Cerebellar cortex (tissue), 1 donor: ENCODE measurements around the gene PIK3R5.
A peak's percentile ranks its signal among the peaks of the same experiment; 100 is the strongest.
"Not testable (repeated sequence)": the region's sequence is repeated elsewhere in the genome, so short reads cannot be mapped to it uniquely, and the experiment has no call there.

Experiments used
- DNase-seq: peaks from one replicate; pipeline ENCODE4 v3.0.0-alpha.2; 2015; ENCODE audit warnings: low spot score

The PIK3R5 gene

DNA sequence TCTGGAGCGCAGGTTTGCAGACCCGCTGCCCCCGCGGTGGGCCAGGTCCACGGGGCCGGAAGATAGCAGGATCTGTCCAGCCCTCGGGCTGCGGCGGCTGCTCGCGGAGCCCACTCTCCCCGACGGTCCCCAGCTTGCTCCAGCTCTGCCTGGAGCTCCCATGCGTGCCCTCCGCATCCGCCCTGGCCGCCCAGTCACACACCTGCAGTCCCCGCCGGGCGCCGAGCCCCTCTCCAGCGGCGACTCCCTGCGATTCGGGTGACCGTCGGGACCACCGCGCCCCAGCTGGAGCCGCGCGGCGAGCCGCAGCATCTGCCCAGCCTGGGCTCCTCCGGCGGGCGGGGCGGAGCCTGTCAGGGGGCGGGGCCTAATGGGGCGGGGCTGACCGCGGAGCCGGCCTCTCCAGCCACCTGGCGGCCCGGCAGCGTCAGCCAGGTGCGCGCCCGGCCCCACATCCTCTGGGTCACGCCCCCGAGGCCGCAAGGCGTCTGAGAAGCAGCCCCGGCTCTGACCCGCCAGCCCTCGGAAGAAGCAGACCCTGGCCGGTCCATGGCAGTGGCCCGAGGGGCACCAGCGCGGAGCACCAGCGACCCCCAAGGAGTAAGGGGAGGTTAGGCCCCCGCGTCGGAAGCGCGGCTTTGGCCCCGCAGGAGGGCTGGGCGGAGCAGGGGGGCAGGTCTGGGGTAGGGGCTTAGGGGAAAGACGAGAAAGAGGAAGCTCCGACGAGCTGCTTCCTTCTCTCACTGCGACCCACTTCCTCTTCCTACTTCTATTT lies at the start of gene PIK3R5:
Gene PIK3R5, minus strand, starts transcription at position 314 of the 775 bp plus-strand sequence. CDS start 54,213 bp downstream, outside the sequence.
- DNase-seq, result no peak

DNA sequence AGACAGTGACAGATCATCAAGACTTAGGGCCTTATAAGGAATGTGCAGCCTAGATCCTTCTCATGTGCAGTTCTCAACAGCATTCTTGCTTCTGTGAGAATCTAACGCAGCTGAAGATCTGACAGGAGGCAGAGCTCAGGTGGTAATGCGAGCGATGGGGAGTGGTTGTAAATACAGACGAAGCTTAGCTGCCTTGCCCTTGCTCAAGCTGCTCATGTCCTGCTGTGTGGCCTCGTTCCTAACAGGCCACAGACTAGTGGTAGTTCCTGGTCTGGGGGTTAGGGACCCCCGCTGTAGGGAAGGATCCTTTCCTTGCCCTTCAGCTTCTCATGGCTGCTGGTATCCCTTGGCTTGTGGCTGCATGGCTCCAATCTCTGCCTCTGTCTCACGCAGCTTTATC lies 45.5 kb upstream of the PIK3R5 start:
- no peak for DNase-seq

GRCh38 chr17:9009737-9010136 lies 44.2 kb upstream of the PIK3R5 start:
- no peak for DNase-seq

DNA sequence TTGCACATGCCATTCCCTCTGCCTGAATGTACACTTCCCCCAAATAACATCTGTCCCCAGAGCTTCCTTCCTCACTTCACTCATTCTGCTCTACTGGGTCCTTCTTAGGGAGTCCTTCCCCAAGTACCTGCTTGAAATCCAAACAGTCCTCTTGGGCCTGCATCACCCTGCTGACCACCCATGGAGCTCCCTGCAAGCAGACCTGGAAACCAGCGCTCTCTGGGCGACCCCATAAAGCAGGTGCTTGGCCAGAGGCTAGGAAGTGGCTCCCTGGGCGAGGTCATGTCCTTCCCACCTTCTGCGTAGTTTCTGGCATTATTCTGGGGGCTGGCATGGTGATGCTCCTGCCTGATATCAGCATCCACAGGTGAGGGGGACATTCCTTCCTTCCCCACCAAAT lies 43.6 kb upstream of the PIK3R5 start:
- no peak for DNase-seq

GRCh38 chr17:9007052-9007714 lies 41.7 kb upstream of the PIK3R5 start:
- no peak for DNase-seq

DNA sequence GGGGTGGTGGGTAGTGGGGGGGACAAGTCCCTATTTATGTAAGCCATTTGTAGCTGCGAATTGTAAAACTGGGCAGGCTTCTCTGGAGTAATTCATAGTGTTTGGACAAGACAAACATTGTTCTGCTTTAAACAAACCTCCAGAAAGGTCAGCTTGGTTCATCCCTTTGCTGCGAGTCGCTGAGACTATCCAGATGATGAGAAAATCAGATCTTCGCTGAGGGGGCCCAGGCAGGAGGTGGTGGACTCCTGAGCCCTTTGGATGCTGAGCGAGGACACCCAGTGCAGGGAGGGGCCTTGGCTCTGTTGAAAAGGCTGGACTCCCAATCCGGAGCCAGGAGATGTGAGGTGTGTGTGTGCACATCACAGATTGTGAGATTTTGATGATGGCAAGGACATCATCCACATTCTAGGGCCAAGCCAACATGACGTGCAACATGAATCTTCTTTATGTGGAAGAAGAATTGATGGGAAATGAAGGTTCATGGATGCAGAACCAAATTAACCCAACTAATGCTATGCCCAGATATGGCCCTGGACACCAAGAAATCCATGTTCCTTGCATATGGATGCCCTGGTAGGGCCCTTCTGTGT lies 40.8 kb upstream of the PIK3R5 start:
- DNase-seq, result no peak

DNA sequence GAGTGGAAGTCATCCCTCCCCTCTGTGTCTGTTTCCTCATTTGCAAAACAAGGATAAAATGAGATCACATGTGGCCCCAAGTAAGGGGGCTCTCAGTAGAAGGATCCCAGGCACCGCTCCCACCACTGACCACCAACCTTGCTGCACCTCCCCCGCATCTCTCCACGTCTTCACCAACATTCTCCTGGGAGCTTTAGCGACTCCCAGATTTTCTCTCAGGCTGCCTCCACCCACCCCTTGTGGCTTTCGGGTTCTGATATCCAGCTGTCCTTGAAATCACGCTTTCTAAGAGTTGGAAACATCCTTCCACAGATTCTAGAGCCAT lies 39.4 kb upstream of the PIK3R5 start:
- DNase-seq, result no peak

DNA sequence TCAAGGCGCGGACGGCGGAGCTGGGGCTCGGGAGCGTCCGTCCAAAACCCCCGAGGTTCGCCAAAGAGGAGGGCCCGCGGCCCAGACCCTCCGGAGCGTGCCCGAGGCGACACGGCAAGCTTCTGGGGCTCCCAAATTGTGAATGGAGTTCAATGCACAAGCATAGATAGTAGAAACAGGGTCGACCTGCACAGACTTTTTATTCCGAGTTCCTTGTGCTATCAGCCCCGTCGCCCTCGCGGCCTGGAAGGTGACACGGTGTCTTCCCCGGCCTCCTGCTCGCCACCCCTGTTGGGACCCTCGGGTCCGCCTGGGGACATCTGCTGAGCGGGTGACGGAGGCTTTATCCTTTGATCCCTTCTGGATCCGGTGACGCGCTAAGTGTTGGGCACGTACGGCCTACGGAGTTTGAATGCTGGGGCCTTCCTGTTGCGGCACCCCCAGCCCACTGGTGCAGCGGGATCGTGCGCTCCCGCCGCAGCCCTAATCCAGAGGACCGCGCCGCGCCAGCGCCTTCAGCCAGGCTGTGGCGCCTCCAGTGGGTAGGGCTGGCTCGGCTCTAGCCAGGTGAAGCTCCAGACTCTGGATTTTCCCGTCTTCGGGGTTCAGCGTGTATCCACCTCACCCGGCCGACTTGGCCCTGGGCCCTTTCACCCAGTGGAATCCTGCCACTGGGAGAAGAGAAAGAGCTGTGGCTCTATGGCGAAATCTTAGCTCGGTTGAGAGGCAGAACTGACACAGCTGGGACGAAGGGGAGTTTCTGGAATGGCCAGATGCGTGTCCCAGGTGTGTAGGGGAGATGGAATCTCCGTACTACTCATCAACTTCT lies 38.8 kb upstream of the PIK3R5 start:
- no peak for DNase-seq

- no peak for DNase-seq
Observed at GRCh38 chr17:9003355-9004131, 38.0 kb upstream of the PIK3R5 start.

GRCh38 chr17:9002606-9003354 lies 37.3 kb upstream of the PIK3R5 start:
- DNase-seq, result no peak

DNA sequence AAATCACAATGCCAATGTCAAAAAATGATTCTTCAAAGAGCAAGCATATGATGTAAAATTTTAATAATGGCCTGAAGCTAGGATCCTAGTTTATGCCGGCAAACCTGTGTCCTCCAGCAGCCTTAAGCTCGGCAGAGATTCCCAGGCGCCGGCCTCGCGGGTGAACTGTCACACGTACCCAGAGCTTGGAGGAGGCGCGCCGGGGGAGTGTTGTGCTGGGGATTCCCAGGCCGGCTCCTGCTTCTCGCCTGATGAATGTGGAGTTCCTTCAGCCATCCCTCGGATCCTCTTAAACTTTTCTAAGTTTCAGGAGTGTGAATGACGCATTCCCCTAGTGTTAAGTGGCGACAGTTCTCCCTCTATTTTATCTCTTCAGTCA lies 36.7 kb upstream of the PIK3R5 start:
- no peak for DNase-seq

GRCh38 chr17:9001559-9001958 lies 36.1 kb upstream of the PIK3R5 start:
- no peak for DNase-seq

- DNase-seq, result peak; percentile 28
Observed at GRCh38 chr17:8997994-8998628, 32.6 kb upstream of the PIK3R5 start.

DNA sequence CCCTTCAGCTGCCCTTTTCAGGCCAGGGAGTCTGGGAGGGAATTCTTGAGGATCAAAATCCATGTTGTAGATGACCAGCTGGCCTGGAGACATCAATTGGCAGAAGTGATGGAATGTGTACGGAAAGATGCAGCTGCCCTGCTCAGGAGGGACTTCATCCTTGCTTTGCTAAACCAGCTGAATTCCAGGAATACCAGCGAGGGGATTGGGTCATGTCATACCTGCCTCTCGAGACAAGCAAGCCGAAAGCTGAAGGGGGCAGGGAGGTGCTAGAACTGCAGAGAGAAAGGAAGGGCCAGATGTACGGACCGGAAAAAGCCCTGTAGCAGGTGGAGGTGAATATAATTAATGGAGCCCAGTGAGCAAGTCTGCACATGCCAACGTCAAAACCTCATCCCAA lies 30.2 kb upstream of the PIK3R5 start:
- no peak for DNase-seq

GRCh38 chr17:8994319-8994718 lies 28.8 kb upstream of the PIK3R5 start:
- peak; percentile 44 for DNase-seq

GRCh38 chr17:8991514-8992285 lies 26.2 kb upstream of the PIK3R5 start:
- peak; percentile 52 for DNase-seq

GRCh38 chr17:8988263-8988935 lies 22.9 kb upstream of the PIK3R5 start:
- DNase-seq, result not testable (repeated sequence)

- no peak for DNase-seq
Observed at GRCh38 chr17:8986295-8986694, 20.8 kb upstream of the PIK3R5 start.

DNA sequence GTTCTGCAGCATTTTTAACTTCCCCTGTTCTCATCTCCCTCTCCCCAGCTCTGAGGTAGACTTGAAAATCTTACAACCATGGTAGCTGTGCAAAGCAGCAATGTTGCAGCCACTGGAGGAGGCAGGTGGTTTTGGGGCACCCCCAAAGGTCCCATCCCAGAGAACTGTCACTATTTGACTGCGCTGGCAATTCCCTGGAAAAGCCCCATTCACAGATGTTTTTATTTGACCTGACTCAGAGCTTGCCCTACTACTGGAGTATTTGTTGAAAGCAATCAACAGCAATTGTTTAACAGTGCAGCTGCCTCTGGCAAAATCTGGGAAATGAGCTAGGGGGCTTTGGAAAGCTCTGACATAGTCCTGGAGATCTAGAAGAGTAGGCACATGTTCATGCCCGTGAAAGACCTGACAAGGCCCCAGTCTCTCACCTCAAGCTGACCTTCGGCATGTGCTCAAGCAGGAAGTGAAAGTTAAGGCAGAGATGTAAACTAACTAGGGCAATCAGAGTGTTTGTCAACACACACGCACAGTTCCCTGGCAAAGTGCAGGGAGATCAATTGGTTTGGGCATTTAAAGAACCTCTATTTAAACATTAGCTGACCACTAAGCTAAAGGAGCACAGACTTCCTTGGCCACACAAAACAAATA lies 19.7 kb upstream of the PIK3R5 start:
- DNase-seq, result no peak
